Measurements from ENCODE around the gene RAPGEF5.

RAPGEF5 gene

GRCh38 chr7:22151901-22152300, 205.1 kb downstream of the RAPGEF5 start:
- no peak for DNase-seq (ENCODE audit: low read depth)

- DNase-seq (ENCODE audit: low read depth), result no peak
These were observed 206.7 kb downstream of the RAPGEF5 start for GRCh38 chr7:22150221-22150620.

GRCh38 chr7:22147868-22148267, 209.1 kb downstream of the RAPGEF5 start:
- DNase-seq (ENCODE audit: low read depth), result no peak

GRCh38 chr7:22146961-22147512, 209.9 kb downstream of the RAPGEF5 start:
- DNase-seq (ENCODE audit: low read depth), result no peak

GRCh38 chr7:22144950-22145349, 212.0 kb downstream of the RAPGEF5 start:
- DNase-seq (ENCODE audit: low read depth), result no peak

- no peak for DNase-seq (ENCODE audit: low read depth)
These were observed 213.5 kb downstream of the RAPGEF5 start for GRCh38 chr7:22143491-22143890.

- DNase-seq (ENCODE audit: low read depth), result no peak
These were observed 214.4 kb downstream of the RAPGEF5 start for GRCh38 chr7:22142572-22142971.

GRCh38 chr7:22141355-22141754, 215.6 kb downstream of the RAPGEF5 start:
- no peak for DNase-seq (ENCODE audit: low read depth)

GRCh38 chr7:22140578-22140977, 216.4 kb downstream of the RAPGEF5 start:
- DNase-seq (ENCODE audit: low read depth), result no peak

GRCh38 chr7:22138886-22139285, 218.1 kb downstream of the RAPGEF5 start:
- no peak for DNase-seq (ENCODE audit: low read depth)

- no peak for DNase-seq (ENCODE audit: low read depth)
These were observed 218.8 kb downstream of the RAPGEF5 start for GRCh38 chr7:22138106-22138505.

GRCh38 chr7:22137466-22137865, 219.5 kb downstream of the RAPGEF5 start:
- no peak for DNase-seq (ENCODE audit: low read depth)

- no peak for DNase-seq (ENCODE audit: low read depth)
These were observed 219.9 kb downstream of the RAPGEF5 start for GRCh38 chr7:22137026-22137425.

- DNase-seq (ENCODE audit: low read depth), result no peak
These were observed 227.0 kb downstream of the RAPGEF5 start for GRCh38 chr7:22129819-22130580.

GRCh38 chr7:22129166-22129565, 227.8 kb downstream of the RAPGEF5 start:
- DNase-seq (ENCODE audit: low read depth), result no peak

GRCh38 chr7:22128528-22128920, 228.4 kb downstream of the RAPGEF5 start:
- no peak for DNase-seq (ENCODE audit: low read depth)

- no peak for DNase-seq (ENCODE audit: low read depth)
These were observed 229.0 kb downstream of the RAPGEF5 start for GRCh38 chr7:22127835-22128527.

- DNase-seq (ENCODE audit: low read depth), result no peak
These were observed 231.5 kb downstream of the RAPGEF5 start for GRCh38 chr7:22125436-22125835.

GRCh38 chr7:22124941-22125340, 232.0 kb downstream of the RAPGEF5 start:
- no peak for DNase-seq (ENCODE audit: low read depth)

- no peak for DNase-seq (ENCODE audit: low read depth)
These were observed 233.8 kb downstream of the RAPGEF5 start for GRCh38 chr7:22123139-22123538.

- no peak for DNase-seq (ENCODE audit: low read depth)
These were observed 235.1 kb downstream of the RAPGEF5 start for GRCh38 chr7:22121702-22122474.

- no peak for DNase-seq (ENCODE audit: low read depth)
These were observed 236.4 kb downstream of the RAPGEF5 start for GRCh38 chr7:22120391-22121053.

Measured in activated T-cell treated with anti-CD3 and anti-CD28 coated beads for 48 hours (primary cell).